SK-N-MC (cell line): Measurements from ENCODE around the gene SPRED3.
"Not testable (repeated sequence)": the region's sequence is repeated elsewhere in the genome, so short reads cannot be mapped to it uniquely, and the experiment has no call there.

Experiments
- EZH2 ChIP-seq: fragments of 200-600 bp; sonication (generic); IDR thresholded peaks from one replicate; pipeline ENCODE4 v1.6.1; 2017; ENCODE audit warnings: antibody characterized with exemption
- FOXP2 ChIP-seq: optimal IDR thresholded peaks from 2 replicates; pipeline ENCODE3; 2011; ENCODE audit warnings: mild to moderate bottlenecking, moderate library complexity; ENCODE audit not compliant: insufficient read depth; ENCODE audit errors: extremely low read length, control extremely low read depth
- POLR2AphosphoS5 ChIP-seq: IDR thresholded peaks from 2 replicates; pipeline ENCODE4 v1.6.1; 2012; ENCODE audit warnings: mild to moderate bottlenecking, low read depth, low read length, borderline replicate concordance

DNA sequence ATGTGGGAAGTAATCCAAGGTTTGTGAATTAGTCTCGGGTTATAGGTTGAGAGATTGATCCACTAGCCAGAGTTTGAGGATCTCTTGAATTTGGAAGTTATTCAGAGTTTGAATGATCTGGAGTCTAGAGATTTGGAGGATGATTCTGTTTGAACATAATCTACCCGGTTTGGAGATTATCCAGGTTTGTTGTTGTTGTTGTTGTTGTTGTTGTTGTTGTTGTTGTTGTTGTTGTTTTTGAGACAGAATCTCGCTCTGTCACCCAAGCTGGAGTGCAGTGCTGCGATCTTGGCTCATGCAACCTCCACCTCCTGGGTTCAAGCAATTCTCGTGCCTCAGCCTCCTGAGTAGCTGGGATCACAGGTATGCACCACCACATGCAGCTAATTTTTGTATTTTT is 23.4 kb downstream of the SPRED3 start:
- not testable (repeated sequence) for TF ChIP-seq EZH2, POLR2AphosphoS5, FOXP2
